Breast epithelium (tissue), 4 donors: Measurements from ENCODE around the gene GIMD1. TPM values are rescaled to one million over a fixed set of nuclear protein-coding genes. Genes with fewer than 3 reads are reported as not detected.

Source experiments
- DNase-seq, 2 donors: peaks; one replicate each; pipeline ENCODE4 v3.0.0-alpha.2; 2019; ENCODE audit warnings: low spot score in 2 of 2
- H3K27ac ChIP-seq, 2 donors: fragments of 200-600 bp; sonication (generic) in 1 of 2; one replicate each; pipeline ENCODE4 v1.5.1; 2016 to 2019; ENCODE audit warnings: mild to moderate bottlenecking in 1 of 2
- H3K27me3 ChIP-seq, 2 donors: fragments of 200-600 bp; sonication (generic) in 1 of 2; one replicate each; pipeline versions ENCODE4 v1.5.1 to v1.6.0; 2017 to 2019; ENCODE audit warnings: control low read depth in 1 of 2, mild to moderate bottlenecking in 1 of 2
- H3K36me3 ChIP-seq: fragments of 200-600 bp; one replicate; pipeline ENCODE4 v1.5.1; 2019
- H3K4me1 ChIP-seq, 2 donors: fragments of 200-600 bp; sonication (generic); one replicate each; pipeline ENCODE4 v1.5.1; 2016 to 2019; ENCODE audit warnings: control low read depth in 1 of 2
- H3K4me3 ChIP-seq, 3 donors: fragments of 200-600 bp; sonication (generic); 1 replicate in 2 of 3; 2 replicates in 1 of 3; pipeline ENCODE4 v1.5.1; 2016 to 2019; ENCODE audit warnings: mild to moderate bottlenecking in 3 of 3, moderate library complexity in 2 of 3
- H3K9me3 ChIP-seq, 2 donors: fragments of 200-600 bp; sonication (generic) in 1 of 2; one replicate each; pipeline ENCODE4 v1.5.1; 2016 to 2019; ENCODE audit warnings: control low read depth in 1 of 2
- CTCF ChIP-seq, 3 donors: fragments of 450-650 bp; IDR thresholded peaks; one replicate each; pipeline ENCODE4 v1.5.1; 2016 to 2017; ENCODE audit warnings: antibody characterized with exemption in 3 of 3, mild to moderate bottlenecking in 3 of 3, moderate library complexity in 3 of 3
- POLR2A ChIP-seq: fragments of 450-650 bp; IDR thresholded peaks from one replicate; pipeline ENCODE4 v1.6.1; 2016; ENCODE audit warnings: antibody characterized with exemption, mild to moderate bottlenecking, moderate library complexity
- POLR2AphosphoS5 ChIP-seq, 3 donors: sonication (generic); formaldehyde crosslinking; IDR thresholded peaks; one replicate each; pipeline ENCODE4 v1.6.1; 2017; ENCODE audit warnings: antibody characterized with exemption in 3 of 3
- intact Hi-C: fragments of 100-400 bp; cut with DNase I; formaldehyde crosslinking; loops from one replicate; pipeline ENCODE4 v1.15.1; 2023; ENCODE audit warnings: low total_unique reads
- total RNA-seq, 3 donors: library from RNA; depleted of rRNA; stranded (reverse); fragments of >200 nt; gene quantifications; one replicate each; pipeline ENCODE4 v1.1.0, GENCODE V29; 2016

Gene GIMD1
- total RNA-seq, 3 donors from 2014 or later, result not detected

GRCh38 chr4:106340774-106341173 is 27.8 kb downstream of the GIMD1 start:
- no peak overlapping the region for H3K27ac ChIP-seq
- H3K4me1 ChIP-seq, result no peaks in the 10 kb centered on the region
- intact Hi-C loops, result no loop called here
- peaks cover 0 to 5% of the 10 kb centered on the region in 2 donors for H3K9me3 ChIP-seq
- DNase-seq, result no peak
- H3K36me3 ChIP-seq, result peaks cover 4% of the 10 kb centered on the region
- H3K4me3 ChIP-seq, result no peak overlapping the region
- TF ChIP-seq POLR2A, result no peak
- TF ChIP-seq CTCF (IDR thresholded peaks at IDR 0.05), result no peak
- no peak for TF ChIP-seq POLR2AphosphoS5 (IDR thresholded peaks at IDR 0.05)
- H3K27me3 ChIP-seq, result no peaks in the 10 kb centered on the region

GRCh38 chr4:106339431-106339830 is 29.1 kb downstream of the GIMD1 start:
- no peaks in the 10 kb centered on the region for H3K27me3 ChIP-seq
- DNase-seq, result no peak
- H3K27ac ChIP-seq, result no peak overlapping the region
- intact Hi-C loops, result no loop called here
- H3K9me3 ChIP-seq, result peaks cover 0 to 5% of the 10 kb centered on the region in 2 donors
- H3K4me3 ChIP-seq, result no peak overlapping the region
- H3K4me1 ChIP-seq, result no peaks in the 10 kb centered on the region
- TF ChIP-seq POLR2A (no peak), CTCF (IDR thresholded peaks at IDR 0.05) (no peak), POLR2AphosphoS5 (IDR thresholded peaks at IDR 0.05) (no peak)
- H3K36me3 ChIP-seq, result peaks cover 4% of the 10 kb centered on the region

GRCh38 chr4:106338671-106339070 is 29.9 kb downstream of the GIMD1 start:
- Histone ChIP-seq H3K4me1 (no peaks in the 10 kb centered on the region), H3K27ac (no peak overlapping the region), H3K27me3 (no peaks in the 10 kb centered on the region), H3K4me3 (no peak overlapping the region), H3K36me3 (peaks cover 5% of the 10 kb centered on the region), H3K9me3 (peaks cover 0 to 5% of the 10 kb centered on the region in 2 donors)
- intact Hi-C loops, result no loop called here
- DNase-seq, result no peak
- no peak for TF ChIP-seq POLR2AphosphoS5 (IDR thresholded peaks at IDR 0.05)
- TF ChIP-seq CTCF (IDR thresholded peaks at IDR 0.05), result no peak
- no peak for TF ChIP-seq POLR2A

GRCh38 chr4:106337916-106338315 is 30.7 kb downstream of the GIMD1 start:
- DNase-seq, result no peak
- Histone ChIP-seq H3K27me3 (no peaks in the 10 kb centered on the region), H3K36me3 (peaks cover 11% of the 10 kb centered on the region), H3K27ac (no peak overlapping the region), H3K4me1 (no peaks in the 10 kb centered on the region), H3K4me3 (no peak overlapping the region), H3K9me3 (peaks cover 0 to 5% of the 10 kb centered on the region in 2 donors)
- intact Hi-C loops, result no loop called here
- TF ChIP-seq POLR2AphosphoS5 (IDR thresholded peaks at IDR 0.05) (no peak), CTCF (IDR thresholded peaks at IDR 0.05) (no peak), POLR2A (no peak)

- Histone ChIP-seq H3K4me1 (no peaks in the 10 kb centered on the region), H3K36me3 (peaks cover 11% of the 10 kb centered on the region), H3K27me3 (no peaks in the 10 kb centered on the region), H3K27ac (no peak overlapping the region), H3K9me3 (peaks cover 0 to 5% of the 10 kb centered on the region in 2 donors), H3K4me3 (no peak overlapping the region)
- intact Hi-C loops, result no loop called here
- no peak for DNase-seq
- TF ChIP-seq POLR2AphosphoS5 (IDR thresholded peaks at IDR 0.05), result no peak
- TF ChIP-seq CTCF (IDR thresholded peaks at IDR 0.05), result no peak
- no peak for TF ChIP-seq POLR2A
Observed at GRCh38 chr4:106336618-106337017, 32.0 kb downstream of the GIMD1 start.
